HG03469 (cell line): Measurements from ENCODE around the gene PDLIM1.
"Not testable (repeated sequence)": the region's sequence is repeated elsewhere in the genome, so short reads cannot be mapped to it uniquely, and the experiment has no call there.

Experiments
- ATAC-seq: cut with Tn5 transposase; IDR thresholded peaks from one replicate; pipeline ENCODE4 v1.9.1; 2021; ENCODE audit warnings: mild to moderate bottlenecking, moderate library complexity, moderate number of reproducible peaks; ENCODE audit not compliant: unreplicated experiment

The PDLIM1 gene

GRCh38 chr10:95214793-95215192 lies 76.0 kb downstream of the PDLIM1 start:
- peak; percentile 86 for ATAC-seq

- ATAC-seq: no peak
These were observed 76.4 kb downstream of the PDLIM1 start for GRCh38 chr10:95214369-95214768.

GRCh38 chr10:95211606-95212279 lies 79.1 kb downstream of the PDLIM1 start:
- ATAC-seq: no peak

GRCh38 chr10:95209509-95210127 lies 81.2 kb downstream of the PDLIM1 start:
- ATAC-seq: no peak

GRCh38 chr10:95208702-95209391 lies 82.0 kb downstream of the PDLIM1 start:
- no peak for ATAC-seq

GRCh38 chr10:95202865-95203264 lies 87.9 kb downstream of the PDLIM1 start:
- not testable (repeated sequence) for ATAC-seq

GRCh38 chr10:95201736-95202135 lies 89.1 kb downstream of the PDLIM1 start:
- no peak for ATAC-seq

- ATAC-seq: no peak
These were observed 94.8 kb downstream of the PDLIM1 start for GRCh38 chr10:95196046-95196445.

- no peak for ATAC-seq
These were observed 96.9 kb downstream of the PDLIM1 start, which contains the start of gene ACSM6 for GRCh38 chr10:95193944-95194343. TSS of gene ACSM6 (plus strand) at chr10:95194238. CDS start at chr10:95194486, 248 bp downstream.

GRCh38 chr10:95188593-95188992 lies 102.2 kb downstream of the PDLIM1 start:
- ATAC-seq: no peak

- ATAC-seq: no peak
These were observed 103.2 kb downstream of the PDLIM1 start for GRCh38 chr10:95187617-95188016.
